ENCODE data around the gene ZFP1.
"Not testable (repeated sequence)": the region's sequence is repeated elsewhere in the genome, so short reads cannot be mapped to it uniquely, and the experiment has no call there.

The ZFP1 gene

GRCh38 chr16:75205961-75206748 lies 57.8 kb downstream of the ZFP1 start:
- not testable (repeated sequence) for DNase-seq

DNA sequence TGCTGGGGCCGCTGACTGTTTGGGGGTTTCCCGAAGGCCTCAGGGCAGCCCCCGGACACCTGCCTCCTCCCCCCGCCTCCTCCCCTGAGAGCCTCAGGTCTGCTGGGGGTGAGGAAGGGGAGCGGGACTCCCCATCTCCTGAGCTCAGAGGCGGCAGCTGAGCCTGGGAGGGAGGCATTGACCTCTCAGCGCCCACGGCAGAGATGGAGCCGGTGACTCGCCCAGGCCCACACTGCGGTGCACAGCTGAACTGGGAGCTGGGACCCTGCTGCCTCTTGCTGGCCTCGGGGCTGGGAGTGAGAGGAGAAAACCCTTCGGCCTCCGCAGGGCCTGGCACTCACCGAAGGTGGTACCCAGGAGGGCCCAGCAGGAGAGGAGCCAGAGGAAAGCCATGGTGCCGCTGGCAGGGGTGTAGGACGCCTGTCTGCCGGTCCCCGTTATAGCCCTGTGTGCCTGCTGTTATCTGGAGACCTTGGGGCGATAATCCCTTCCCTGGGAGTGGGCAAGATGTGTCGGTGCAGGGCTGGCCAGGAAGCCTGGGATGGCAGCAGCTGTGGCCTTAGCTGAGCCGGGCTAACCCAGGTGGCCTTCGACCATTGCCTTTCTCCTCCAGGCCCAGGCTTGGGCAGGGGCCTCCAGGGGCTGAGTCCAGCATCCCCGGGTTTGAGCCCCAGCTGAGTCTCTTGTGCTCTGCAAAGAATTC lies 58.6 kb downstream of the ZFP1 start, which contains the start of gene CTRB2:
CTRB2 (minus strand) TSS at position 413 of the 703 bp plus-strand sequence; CDS start at position 393, 20 bp downstream.
- DNase-seq = no peak

- no peak for DNase-seq
Measured at GRCh38 chr16:75207831-75208230, 59.5 kb downstream of the ZFP1 start.

- DNase-seq = no peak
Measured at GRCh38 chr16:75208242-75208825, 60.0 kb downstream of the ZFP1 start.

- no peak for DNase-seq
Measured at GRCh38 chr16:75208861-75209505, 60.7 kb downstream of the ZFP1 start.

DNA sequence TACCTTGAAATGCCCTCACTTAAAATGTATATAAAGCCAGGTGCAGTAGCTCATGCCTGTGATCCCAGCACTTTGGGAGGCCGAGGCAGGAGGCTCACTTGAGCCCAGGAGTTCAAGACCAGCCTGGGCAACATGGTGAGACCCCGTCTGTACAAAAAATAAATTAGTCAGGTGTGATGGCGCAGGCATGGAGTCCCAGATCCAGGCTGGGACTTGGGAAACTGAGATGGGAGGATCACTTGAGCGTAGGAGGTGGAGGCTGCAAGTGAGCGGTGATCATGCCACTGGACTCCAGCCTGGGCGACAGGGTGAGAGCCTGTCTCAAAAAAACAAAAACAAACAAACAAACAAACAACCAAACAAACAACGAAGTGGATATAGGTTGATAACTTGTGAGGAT lies 61.2 kb downstream of the ZFP1 start:
- not testable (repeated sequence) for DNase-seq

DNA sequence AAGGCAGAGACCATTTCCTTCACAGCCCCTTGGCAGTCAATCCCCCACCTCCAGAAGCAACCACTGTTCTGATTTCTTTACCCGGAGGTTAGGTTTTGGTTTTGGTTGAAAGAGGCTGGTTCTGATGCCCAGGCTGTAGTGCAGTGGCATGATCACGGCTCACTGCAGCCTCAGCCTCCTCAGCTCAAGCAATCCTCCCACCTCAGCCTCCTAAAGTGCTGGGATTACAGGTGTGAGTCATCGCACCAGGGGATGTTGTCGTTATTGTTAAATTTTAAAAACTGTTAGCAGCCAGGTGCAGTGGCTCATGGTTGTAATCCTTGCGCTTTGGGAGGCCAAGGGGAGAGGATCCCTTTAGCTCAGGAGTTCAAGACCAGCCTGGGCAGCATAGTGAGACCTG lies 61.6 kb downstream of the ZFP1 start:
- DNase-seq = no peak

- not testable (repeated sequence) for DNase-seq
Measured at GRCh38 chr16:75211286-75211685, 63.0 kb downstream of the ZFP1 start.

DNA sequence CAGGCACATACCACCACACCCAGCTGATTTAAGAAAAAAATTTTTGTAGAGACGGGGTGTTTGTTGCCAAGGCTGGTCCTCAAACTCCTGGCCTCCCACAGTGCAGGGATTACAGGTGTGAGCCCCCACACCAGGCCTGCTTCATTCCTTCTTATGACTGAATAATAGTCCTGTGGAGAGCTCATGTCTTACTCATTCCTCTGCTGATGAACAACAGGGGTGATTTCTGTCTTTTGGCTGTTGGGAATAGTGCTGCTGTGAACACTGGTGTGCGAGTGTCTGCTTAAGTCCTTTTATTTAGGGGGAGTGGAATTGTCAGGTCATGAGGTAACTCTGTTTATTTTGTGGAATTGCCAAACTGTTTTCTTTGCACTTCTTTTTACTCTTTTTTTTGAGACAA lies 67.8 kb downstream of the ZFP1 start:
- DNase-seq = no peak

DNA sequence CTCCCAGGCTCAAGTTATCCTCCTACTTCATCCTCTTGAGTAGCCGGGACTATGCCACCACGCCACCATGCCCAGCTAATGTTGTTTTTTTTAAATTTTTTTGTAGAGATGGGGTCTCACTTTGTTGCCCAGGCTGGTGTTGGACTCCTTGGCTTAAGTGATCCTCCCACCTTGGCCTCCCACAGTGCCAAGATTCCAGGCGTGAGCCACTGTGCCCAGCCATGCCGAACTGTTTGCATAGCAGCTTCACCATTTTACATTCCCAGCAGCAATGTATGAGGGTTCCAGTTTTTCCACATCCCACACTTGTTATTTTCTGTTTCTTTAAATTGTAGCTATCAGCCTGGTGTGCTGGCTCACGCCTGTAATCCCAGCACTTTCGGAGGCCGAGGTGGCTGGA lies 68.3 kb downstream of the ZFP1 start:
- DNase-seq = no peak

DNA sequence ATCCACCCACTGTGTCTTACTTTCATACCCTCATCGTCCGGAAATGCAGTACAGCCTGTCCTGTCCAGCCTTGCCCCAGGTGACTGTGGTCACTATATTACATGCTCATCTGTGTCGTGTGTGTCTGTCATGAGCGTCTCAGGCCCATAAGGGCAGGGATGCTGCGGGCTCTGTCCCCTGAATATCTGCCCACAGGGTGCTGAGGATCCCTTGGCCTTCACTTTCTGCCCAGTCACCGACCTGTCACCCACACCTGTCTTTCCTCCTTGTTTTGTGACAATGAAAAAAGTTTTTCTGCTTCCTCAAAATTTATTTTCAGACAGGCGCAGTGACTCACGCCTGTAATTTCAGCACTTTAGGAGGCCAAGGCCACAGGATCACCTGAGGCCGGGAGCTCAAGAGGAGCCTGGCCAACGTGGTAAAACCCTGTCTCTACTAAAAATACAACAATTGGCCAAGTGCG lies 69.1 kb downstream of the ZFP1 start:
- no peak for DNase-seq

- peak; percentile 4 for DNase-seq
Measured at GRCh38 chr16:75218256-75219076, 70.1 kb downstream of the ZFP1 start, which contains the start of gene CTRB1. Gene CTRB1, plus strand, starts transcription at chr16:75218988. Its CDS starts 20 bp downstream, at chr16:75219008.

DNA sequence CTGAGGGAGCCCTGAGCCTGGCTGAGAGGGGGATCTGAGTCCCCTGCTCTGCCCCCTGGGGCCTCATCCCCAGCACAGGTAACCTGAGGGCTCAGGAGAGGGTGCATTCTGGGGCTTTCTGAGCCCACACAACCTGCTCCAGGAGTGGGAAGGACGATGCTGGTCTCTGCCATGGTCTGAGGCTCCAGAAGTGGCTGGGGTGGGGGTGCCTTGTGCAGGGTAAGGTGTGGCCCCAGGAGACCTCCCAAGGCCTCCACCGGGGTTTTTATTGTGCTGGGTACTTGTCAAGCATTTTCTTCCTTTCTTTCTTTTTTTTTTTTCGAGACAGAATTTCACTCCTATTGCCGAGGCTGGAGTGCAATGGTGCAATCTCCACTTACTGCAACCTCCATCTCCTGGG lies 70.8 kb downstream of the ZFP1 start:
- DNase-seq = no peak

GRCh38 chr16:75219838-75220237 lies 71.5 kb downstream of the ZFP1 start:
- DNase-seq = no peak

Measured in activated CD4-positive, alpha-beta T cell treated with anti-CD3 and anti-CD28 coated beads, Interleukin-10, Interleukin-2, amounts not matched to agents 100 ng/mL and 50 ng/mL, durations not matched to agents 16 hours and 8 hours (primary cell).